Hepatocyte (in vitro differentiated cells): ENCODE measurements around the gene NEK10.

Experiments used
- EZH2phosphoT487 ChIP-seq: fragments of 200-600 bp; sonication (generic); IDR thresholded peaks from one replicate; pipeline ENCODE4 v1.6.1; 2018; ENCODE audit warnings: antibody characterized with exemption, mild to moderate bottlenecking, low read depth, moderate library complexity; ENCODE audit not compliant: unreplicated experiment, severe bottlenecking
- TF ChIP-seq, protein P1 (sequence below): fragments of 200-600 bp; sonication (generic); IDR thresholded peaks from 2 replicates; pipeline ENCODE4 v1.5.1; 2016; ENCODE audit warnings: antibody characterized with exemption, mild to moderate bottlenecking; ENCODE audit not compliant: poor library complexity

GRCh38 chr3:27115352-27115751, 253.8 kb downstream of the NEK10 start:
- TF ChIP-seq EZH2phosphoT487, result no peak
- TF ChIP-seq, protein P1, sequence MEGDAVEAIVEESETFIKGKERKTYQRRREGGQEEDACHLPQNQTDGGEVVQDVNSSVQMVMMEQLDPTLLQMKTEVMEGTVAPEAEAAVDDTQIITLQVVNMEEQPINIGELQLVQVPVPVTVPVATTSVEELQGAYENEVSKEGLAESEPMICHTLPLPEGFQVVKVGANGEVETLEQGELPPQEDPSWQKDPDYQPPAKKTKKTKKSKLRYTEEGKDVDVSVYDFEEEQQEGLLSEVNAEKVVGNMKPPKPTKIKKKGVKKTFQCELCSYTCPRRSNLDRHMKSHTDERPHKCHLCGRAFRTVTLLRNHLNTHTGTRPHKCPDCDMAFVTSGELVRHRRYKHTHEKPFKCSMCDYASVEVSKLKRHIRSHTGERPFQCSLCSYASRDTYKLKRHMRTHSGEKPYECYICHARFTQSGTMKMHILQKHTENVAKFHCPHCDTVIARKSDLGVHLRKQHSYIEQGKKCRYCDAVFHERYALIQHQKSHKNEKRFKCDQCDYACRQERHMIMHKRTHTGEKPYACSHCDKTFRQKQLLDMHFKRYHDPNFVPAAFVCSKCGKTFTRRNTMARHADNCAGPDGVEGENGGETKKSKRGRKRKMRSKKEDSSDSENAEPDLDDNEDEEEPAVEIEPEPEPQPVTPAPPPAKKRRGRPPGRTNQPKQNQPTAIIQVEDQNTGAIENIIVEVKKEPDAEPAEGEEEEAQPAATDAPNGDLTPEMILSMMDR, result no peak
